Keratinocyte (primary cell): ENCODE results near the gene PEAR1. TPM values are rescaled to one million over a fixed set of nuclear protein-coding genes. Genes with fewer than 3 reads are reported as not detected.

Experiments
- DNase-seq: peaks from one replicate; pipeline ENCODE4 v3.0.0-alpha.2; 2011; ENCODE audit warnings: low read depth, missing footprints, low spot score
- FAIRE-seq: peaks from 2 replicates; lab custom pipeline; 2011; peaks lifted over from hg19 to GRCh38; lab: Jason Lieb, UNC
- H2AFZ ChIP-seq: 2 replicates; pipeline ENCODE4 v1.6.0; 2012; ENCODE audit warnings: low read length, control low read depth, inconsistent platforms; ENCODE audit not compliant: control insufficient read depth
- H3K27ac ChIP-seq: 2 replicates; pipeline ENCODE4 v1.5.1; 2011; ENCODE audit warnings: low read length; ENCODE audit not compliant: control insufficient read depth, insufficient read depth
- H3K27me3 ChIP-seq: 3 replicates; pipeline ENCODE4 v1.6.0; 2011; ENCODE audit warnings: low read length; ENCODE audit not compliant: control insufficient read depth, insufficient read depth; ENCODE audit errors: extremely low read depth
- H3K36me3 ChIP-seq, 2 experiments: 2 replicates in 1 of 2; 3 replicates in 1 of 2; pipeline ENCODE4 v1.5.1; 2011; ENCODE audit warnings: low read length in 2 of 2, mild to moderate bottlenecking in 1 of 2; ENCODE audit not compliant: control insufficient read depth in 2 of 2, insufficient read depth in 2 of 2; ENCODE audit errors: extremely low read depth in 1 of 2
- H3K4me1 ChIP-seq: 3 replicates; pipeline ENCODE4 v1.5.1; 2011; ENCODE audit warnings: low read length; ENCODE audit not compliant: control insufficient read depth, insufficient read depth; ENCODE audit errors: extremely low read depth
- H3K4me2 ChIP-seq: 3 replicates; pipeline ENCODE4 v1.6.0; 2011; ENCODE audit warnings: low read depth, low read length; ENCODE audit not compliant: control insufficient read depth, insufficient read depth; ENCODE audit errors: extremely low read depth
- H3K4me3 ChIP-seq, 3 experiments: fragments of 200-600 bp in 1 of 3; sonication (generic) in 1 of 3; 2 replicates in 2 of 3; 3 replicates in 1 of 3; pipeline ENCODE4 v1.5.1; 2011 to 2016; ENCODE audit warnings: low read length in 3 of 3, mild to moderate bottlenecking in 3 of 3, control low read depth in 2 of 3, inconsistent platforms in 1 of 3, low read depth in 1 of 3, mixed read lengths in 1 of 3, mixed run types in 1 of 3, moderate library complexity in 1 of 3; ENCODE audit not compliant: control insufficient read depth in 2 of 3, insufficient read depth in 2 of 3; ENCODE audit errors: extremely low read depth in 1 of 3
- H3K79me2 ChIP-seq: 2 replicates; pipeline ENCODE4 v1.6.0; 2012; ENCODE audit warnings: low read length; ENCODE audit not compliant: control insufficient read depth, insufficient read depth
- H3K9ac ChIP-seq: 3 replicates; pipeline ENCODE4 v1.6.0; 2011; ENCODE audit warnings: low read length; ENCODE audit not compliant: control insufficient read depth, insufficient read depth; ENCODE audit errors: extremely low read depth
- H3K9me1 ChIP-seq: 3 replicates; pipeline ENCODE4 v1.6.0; 2011; ENCODE audit warnings: low read length; ENCODE audit not compliant: control insufficient read depth, insufficient read depth; ENCODE audit errors: extremely low read depth
- H3K9me3 ChIP-seq: 2 replicates; pipeline ENCODE4 v1.5.1; 2012; ENCODE audit warnings: low read depth, low read length; ENCODE audit not compliant: control insufficient read depth
- H4K20me1 ChIP-seq: 3 replicates; pipeline ENCODE4 v1.6.0; 2011; ENCODE audit warnings: low read length; ENCODE audit not compliant: control insufficient read depth, insufficient read depth; ENCODE audit errors: extremely low read depth
- EZH2 ChIP-seq: IDR thresholded peaks from one replicate; pipeline ENCODE4 v1.6.1; 2012; ENCODE audit warnings: inconsistent platforms, mild to moderate bottlenecking, low read length, moderate library complexity
- dilution Hi-C: fragments of 300-500 bp; cut with MboI; formaldehyde crosslinking; loops from one replicate; pipeline ENCODE4 v1.7.0; 2020; ENCODE audit warnings: low sequenced_read_pairs; ENCODE audit not compliant: extremely low pct_ligation_motif_present
- polyA plus RNA-seq, 5 experiments: library from polyadenylated mRNA; depleted of rRNA in 3 of 5; stranded (reverse) in 3 of 5; stranded (forward) in 1 of 5; unstranded in 1 of 5; fragments of >200 nt; gene quantifications; 1 replicate in 1 of 5; 2 replicates in 3 of 5; 3 replicates in 1 of 5; pipeline versions ENCODE4 v1.2.1 to v1.2.3, GENCODE V29; 2011 to 2012; ENCODE audit warnings: missing spikeins in 2 of 5, low read depth in 1 of 5, low replicate concordance in 1 of 5
- TF ChIP-seq, protein P1 (sequence below), 3 experiments: IDR thresholded peaks in 1 of 3; conservative IDR thresholded peaks in 1 of 3; optimal IDR thresholded peaks in 1 of 3; 2 replicates in 2 of 3; 3 replicates in 1 of 3; pipeline versions ENCODE3 to v1.5.1; 2011; ENCODE audit warnings: low read length in 3 of 3, mild to moderate bottlenecking in 3 of 3, moderate library complexity in 2 of 3, control low read depth in 1 of 3, inconsistent platforms in 1 of 3; ENCODE audit not compliant: insufficient read depth in 2 of 3; ENCODE audit errors: extremely low read depth in 1 of 3

Gene PEAR1
- polyA plus RNA-seq, 1 donor (not counting 4 experiments of a cell fraction or from before 2014, with no cell fraction given), result 4.2 TPM

DNA sequence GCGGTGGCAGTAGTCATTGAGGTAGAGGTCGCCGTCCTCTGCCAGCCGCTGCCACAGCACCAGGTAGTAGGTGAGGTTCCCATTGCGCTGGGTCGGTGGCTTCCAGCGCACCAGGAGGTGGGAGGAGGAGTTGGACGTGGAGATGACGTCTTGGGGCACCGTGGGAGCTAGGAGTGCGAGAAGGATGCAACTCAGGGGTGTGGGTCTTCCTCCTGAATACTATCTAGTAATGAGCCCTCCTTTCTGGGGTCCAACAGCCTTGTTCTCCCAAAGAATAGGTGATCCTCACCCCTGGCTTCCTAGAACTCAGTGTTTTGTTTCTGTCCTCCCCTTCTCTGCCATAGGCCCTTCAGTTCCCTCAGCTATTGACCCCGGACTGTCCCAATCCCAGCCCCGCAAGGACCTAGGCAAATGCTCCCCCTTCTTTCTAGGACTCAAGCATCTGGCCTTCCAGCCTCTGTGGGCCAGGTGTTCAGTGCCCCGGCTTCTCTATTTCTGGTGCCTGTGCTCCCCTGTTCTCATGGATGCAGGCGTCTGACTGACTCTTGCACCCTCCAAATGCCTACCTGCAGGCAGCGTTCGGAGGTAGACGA, 47.5 kb upstream of the PEAR1 start:
- dilution Hi-C loops, result no loop called here
- Histone ChIP-seq H3K4me3 (no peak overlapping the region), H4K20me1 (peaks cover 2% of the 10 kb centered on the region), H3K4me1 (peaks cover 2% of the 10 kb centered on the region), H3K9ac (no peak overlapping the region), H3K36me3 (no peaks in the 10 kb centered on the region), H3K9me1 (no peaks in the 10 kb centered on the region), H3K79me2 (no peaks in the 10 kb centered on the region), H3K27ac (no peak overlapping the region), H2AFZ (no peak overlapping the region), H3K27me3 (peaks cover 68% of the 10 kb centered on the region), H3K9me3 (no peaks in the 10 kb centered on the region), H3K4me2 (no peak overlapping the region)
- TF ChIP-seq, protein P1, sequence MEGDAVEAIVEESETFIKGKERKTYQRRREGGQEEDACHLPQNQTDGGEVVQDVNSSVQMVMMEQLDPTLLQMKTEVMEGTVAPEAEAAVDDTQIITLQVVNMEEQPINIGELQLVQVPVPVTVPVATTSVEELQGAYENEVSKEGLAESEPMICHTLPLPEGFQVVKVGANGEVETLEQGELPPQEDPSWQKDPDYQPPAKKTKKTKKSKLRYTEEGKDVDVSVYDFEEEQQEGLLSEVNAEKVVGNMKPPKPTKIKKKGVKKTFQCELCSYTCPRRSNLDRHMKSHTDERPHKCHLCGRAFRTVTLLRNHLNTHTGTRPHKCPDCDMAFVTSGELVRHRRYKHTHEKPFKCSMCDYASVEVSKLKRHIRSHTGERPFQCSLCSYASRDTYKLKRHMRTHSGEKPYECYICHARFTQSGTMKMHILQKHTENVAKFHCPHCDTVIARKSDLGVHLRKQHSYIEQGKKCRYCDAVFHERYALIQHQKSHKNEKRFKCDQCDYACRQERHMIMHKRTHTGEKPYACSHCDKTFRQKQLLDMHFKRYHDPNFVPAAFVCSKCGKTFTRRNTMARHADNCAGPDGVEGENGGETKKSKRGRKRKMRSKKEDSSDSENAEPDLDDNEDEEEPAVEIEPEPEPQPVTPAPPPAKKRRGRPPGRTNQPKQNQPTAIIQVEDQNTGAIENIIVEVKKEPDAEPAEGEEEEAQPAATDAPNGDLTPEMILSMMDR (optimal IDR thresholded peaks at IDR 0.05 in 1 of 3, IDR thresholded peaks at IDR 0.05 in 1 of 3, conservative IDR thresholded peaks at IDR 0.05 in 1 of 3; ENCODE audit: extremely low read depth in 1 of 3, insufficient read depth in 2 of 3, low read length in 3 of 3), result no peak
- TF ChIP-seq EZH2, result peak; percentile 54
- DNase-seq (no peak), FAIRE-seq (no peak)

DNA sequence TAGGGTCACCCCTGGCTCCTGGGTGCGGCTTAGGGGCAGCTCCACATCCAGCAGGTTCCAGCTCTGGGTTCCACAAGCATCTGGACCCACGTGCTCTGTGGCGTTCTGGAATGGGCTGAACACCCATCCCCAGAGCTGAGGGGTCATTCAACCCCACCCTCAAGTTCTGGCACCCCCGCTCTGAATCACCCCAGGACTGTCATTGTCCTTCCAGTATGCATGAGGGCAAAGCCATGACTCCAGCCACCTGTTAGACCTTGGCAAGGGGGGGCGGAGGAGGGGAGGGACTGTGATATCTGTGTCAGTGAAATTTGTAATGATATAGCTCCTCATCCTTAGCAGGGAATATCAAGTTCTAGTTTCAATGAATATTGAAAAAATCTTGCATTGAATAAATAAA, 46.9 kb upstream of the PEAR1 start:
- no peak overlapping the region for H3K4me2 ChIP-seq
- no peak for FAIRE-seq
- no peak for TF ChIP-seq EZH2
- TF ChIP-seq, protein P1 (optimal IDR thresholded peaks at IDR 0.05 in 1 of 3, IDR thresholded peaks at IDR 0.05 in 1 of 3, conservative IDR thresholded peaks at IDR 0.05 in 1 of 3; ENCODE audit: extremely low read depth in 1 of 3, insufficient read depth in 2 of 3, low read length in 3 of 3), result no peak
- H3K4me1 ChIP-seq, result peaks cover 2% of the 10 kb centered on the region
- H2AFZ ChIP-seq, result no peak overlapping the region
- DNase-seq, result no peak
- no peak overlapping the region for H3K4me3 ChIP-seq
- no peaks in the 10 kb centered on the region for H3K9me1 ChIP-seq
- H3K27me3 ChIP-seq, result peaks cover 62% of the 10 kb centered on the region
- H3K9me3 ChIP-seq, result no peaks in the 10 kb centered on the region
- H3K27ac ChIP-seq, result no peak overlapping the region
- no peak overlapping the region for H3K9ac ChIP-seq
- H3K79me2 ChIP-seq, result no peaks in the 10 kb centered on the region
- no peaks in the 10 kb centered on the region for H4K20me1 ChIP-seq
- no peaks in the 10 kb centered on the region for H3K36me3 ChIP-seq
- dilution Hi-C loops, result no loop called here
